Activated naive CD4-positive, alpha-beta T cell (primary cell): ENCODE measurements around the gene SEM1.
"Not testable (repeated sequence)": the region's sequence is repeated elsewhere in the genome, so short reads cannot be mapped to it uniquely, and the experiment has no call there.

Experiments used
- DNase-seq, 4 experiments: peaks; one replicate each; lab custom pipeline; 2025; lab: John Stamatoyannopoulos, UW

Gene SEM1

GRCh38 chr7:96701258-96701657, 8.4 kb downstream of the SEM1 start:
- no peak for DNase-seq

GRCh38 chr7:96700516-96700915, 9.1 kb downstream of the SEM1 start:
- no peak for DNase-seq

GRCh38 chr7:96699219-96699871, 10.3 kb downstream of the SEM1 start:
- DNase-seq = no peak

- not testable (repeated sequence) for DNase-seq
Measured at GRCh38 chr7:96698449-96698848, 11.2 kb downstream of the SEM1 start.

GRCh38 chr7:96697822-96698221, 11.8 kb downstream of the SEM1 start:
- no peak for DNase-seq

- DNase-seq = no peak
Measured at GRCh38 chr7:96695581-96695980, 14.1 kb downstream of the SEM1 start.

- no peak for DNase-seq
Measured at GRCh38 chr7:96694082-96694481, 15.6 kb downstream of the SEM1 start.

GRCh38 chr7:96691702-96692101, 17.9 kb downstream of the SEM1 start:
- no peak for DNase-seq

GRCh38 chr7:96689414-96689813, 20.2 kb downstream of the SEM1 start:
- DNase-seq = no peak

GRCh38 chr7:96686305-96686704, 23.3 kb downstream of the SEM1 start:
- no peak for DNase-seq

- no peak for DNase-seq
Measured at GRCh38 chr7:96685755-96686154, 23.9 kb downstream of the SEM1 start.

- no peak for DNase-seq
Measured at GRCh38 chr7:96685353-96685752, 24.3 kb downstream of the SEM1 start.

GRCh38 chr7:96679886-96680285, 29.8 kb downstream of the SEM1 start:
- DNase-seq = no peak

- no peak for DNase-seq
Measured at GRCh38 chr7:96676919-96677318, 32.7 kb downstream of the SEM1 start.

GRCh38 chr7:96675548-96675947, 34.1 kb downstream of the SEM1 start:
- DNase-seq = no peak

GRCh38 chr7:96674565-96674964, 35.1 kb downstream of the SEM1 start:
- DNase-seq = no peak

- DNase-seq = no peak
Measured at GRCh38 chr7:96671854-96672253, 37.8 kb downstream of the SEM1 start.

- DNase-seq = no peak
Measured at GRCh38 chr7:96670338-96671289, 39.0 kb downstream of the SEM1 start.

- no peak for DNase-seq
Measured at GRCh38 chr7:96669812-96670211, 39.8 kb downstream of the SEM1 start.

- DNase-seq = no peak
Measured at GRCh38 chr7:96667026-96667425, 42.6 kb downstream of the SEM1 start.

- DNase-seq = no peak
Measured at GRCh38 chr7:96665689-96666088, 44.0 kb downstream of the SEM1 start.

- DNase-seq = no peak
Measured at GRCh38 chr7:96664793-96665192, 44.9 kb downstream of the SEM1 start.

GRCh38 chr7:96663871-96664445, 45.7 kb downstream of the SEM1 start:
- DNase-seq = no peak
